K562 (cell line): ENCODE results near the gene EPS8. TPM values are rescaled to one million over a fixed set of nuclear protein-coding genes. Genes with fewer than 3 reads are reported as not detected.

Experiments used
- BDP1 ChIP-seq: IDR thresholded peaks from 3 replicates; pipeline ENCODE4 v1.6.1; 2011; ENCODE audit not compliant: insufficient read length, insufficient read depth
- ESRRA ChIP-seq: fragments of 450-650 bp; IDR thresholded peaks from 2 replicates; pipeline ENCODE4 v1.6.1; 2014; ENCODE audit warnings: low read depth, mild to moderate bottlenecking, moderate library complexity, borderline replicate concordance
- HNRNPK ChIP-seq: fragments of 200-400 bp; formaldehyde crosslinking; IDR thresholded peaks from one replicate; pipeline ENCODE4 v1.6.1; 2018; ENCODE audit warnings: mild to moderate bottlenecking, low read depth, low read length; ENCODE audit not compliant: poor library complexity, severe bottlenecking
- ILF3 ChIP-seq: fragments of 450-650 bp; IDR thresholded peaks from 2 replicates; pipeline ENCODE4 v1.6.1; 2018; ENCODE audit warnings: antibody characterized with exemption, mild to moderate bottlenecking, moderate library complexity, borderline replicate concordance
- TAF15 ChIP-seq: fragments of 200-400 bp; formaldehyde crosslinking; IDR thresholded peaks from 2 replicates; pipeline ENCODE4 v1.6.1; 2017; ENCODE audit warnings: mild to moderate bottlenecking, low read depth, low read length, moderate library complexity
- ZNF282 ChIP-seq: sonication (generic); formaldehyde crosslinking; IDR thresholded peaks from 2 replicates; pipeline ENCODE4 v1.8.1; 2023; ENCODE audit warnings: missing genetic modification reagents
- polyA plus RNA-seq, 8 experiments: library from polyadenylated mRNA; depleted of rRNA in 4 of 8; stranded (reverse) in 5 of 8; unstranded in 3 of 8; fragments of >200 nt; fragmentation: Nextera tagmentation in 2 of 8; fragmentation: Illumina TruSeq in 1 of 8; extraction: Ambion mirVana in 2 of 8; extraction: Trizol in 1 of 8; gene quantifications; 2 replicates each; pipeline versions ENCODE4 v1.2.1 to v1.2.3, GENCODE V29; 2011 to 2014; ENCODE audit warnings: inconsistent platforms in 1 of 8, missing spikeins in 1 of 8
- total RNA-seq, 7 experiments: library from RNA; depleted of rRNA in 6 of 7; stranded (reverse); fragments of >200 nt in 6 of 7; fragmentation: Illumina TruSeq in 2 of 7; extraction: Trizol in 2 of 7; gene quantifications; 2 replicates each; pipeline versions ENCODE4 v1.2.1 to v1.2.3, GENCODE V29; 2011 to 2021; ENCODE audit warnings: low replicate concordance in 1 of 7
- TF ChIP-seq, protein P1 (sequence below): sonication (generic); formaldehyde crosslinking; IDR thresholded peaks from 2 replicates; pipeline ENCODE4 v1.8.0; 2023; ENCODE audit warnings: missing genetic modification reagents, mild to moderate bottlenecking, borderline replicate concordance

Gene EPS8
- total and polyA plus RNA-seq, 9 of the 15 experiments (the other 6 are each of a cell fraction or from before 2014, with no cell fraction given) = 0.10 to 1.9 (median 0.33) TPM

DNA sequence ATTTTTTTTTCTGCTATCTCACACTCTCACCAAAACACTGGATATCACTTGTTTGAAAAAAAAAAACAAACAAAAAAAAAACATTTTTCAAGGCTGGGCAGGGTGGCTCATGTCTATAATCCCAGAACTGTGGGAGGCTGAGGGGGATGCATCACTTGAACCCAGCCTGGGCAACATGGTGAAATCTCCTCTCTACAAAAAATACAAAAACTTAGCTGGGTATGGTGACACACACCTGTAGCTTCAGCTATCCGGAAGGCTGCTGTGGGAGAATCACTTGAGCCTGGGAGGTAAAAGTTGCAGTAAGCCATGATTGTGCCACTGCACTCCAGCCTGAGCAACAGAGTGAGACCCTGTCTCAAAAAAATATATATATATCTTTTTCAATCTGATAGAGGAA is 66.2 kb downstream of the EPS8 start (continued):
- TF ChIP-seq, protein P1, sequence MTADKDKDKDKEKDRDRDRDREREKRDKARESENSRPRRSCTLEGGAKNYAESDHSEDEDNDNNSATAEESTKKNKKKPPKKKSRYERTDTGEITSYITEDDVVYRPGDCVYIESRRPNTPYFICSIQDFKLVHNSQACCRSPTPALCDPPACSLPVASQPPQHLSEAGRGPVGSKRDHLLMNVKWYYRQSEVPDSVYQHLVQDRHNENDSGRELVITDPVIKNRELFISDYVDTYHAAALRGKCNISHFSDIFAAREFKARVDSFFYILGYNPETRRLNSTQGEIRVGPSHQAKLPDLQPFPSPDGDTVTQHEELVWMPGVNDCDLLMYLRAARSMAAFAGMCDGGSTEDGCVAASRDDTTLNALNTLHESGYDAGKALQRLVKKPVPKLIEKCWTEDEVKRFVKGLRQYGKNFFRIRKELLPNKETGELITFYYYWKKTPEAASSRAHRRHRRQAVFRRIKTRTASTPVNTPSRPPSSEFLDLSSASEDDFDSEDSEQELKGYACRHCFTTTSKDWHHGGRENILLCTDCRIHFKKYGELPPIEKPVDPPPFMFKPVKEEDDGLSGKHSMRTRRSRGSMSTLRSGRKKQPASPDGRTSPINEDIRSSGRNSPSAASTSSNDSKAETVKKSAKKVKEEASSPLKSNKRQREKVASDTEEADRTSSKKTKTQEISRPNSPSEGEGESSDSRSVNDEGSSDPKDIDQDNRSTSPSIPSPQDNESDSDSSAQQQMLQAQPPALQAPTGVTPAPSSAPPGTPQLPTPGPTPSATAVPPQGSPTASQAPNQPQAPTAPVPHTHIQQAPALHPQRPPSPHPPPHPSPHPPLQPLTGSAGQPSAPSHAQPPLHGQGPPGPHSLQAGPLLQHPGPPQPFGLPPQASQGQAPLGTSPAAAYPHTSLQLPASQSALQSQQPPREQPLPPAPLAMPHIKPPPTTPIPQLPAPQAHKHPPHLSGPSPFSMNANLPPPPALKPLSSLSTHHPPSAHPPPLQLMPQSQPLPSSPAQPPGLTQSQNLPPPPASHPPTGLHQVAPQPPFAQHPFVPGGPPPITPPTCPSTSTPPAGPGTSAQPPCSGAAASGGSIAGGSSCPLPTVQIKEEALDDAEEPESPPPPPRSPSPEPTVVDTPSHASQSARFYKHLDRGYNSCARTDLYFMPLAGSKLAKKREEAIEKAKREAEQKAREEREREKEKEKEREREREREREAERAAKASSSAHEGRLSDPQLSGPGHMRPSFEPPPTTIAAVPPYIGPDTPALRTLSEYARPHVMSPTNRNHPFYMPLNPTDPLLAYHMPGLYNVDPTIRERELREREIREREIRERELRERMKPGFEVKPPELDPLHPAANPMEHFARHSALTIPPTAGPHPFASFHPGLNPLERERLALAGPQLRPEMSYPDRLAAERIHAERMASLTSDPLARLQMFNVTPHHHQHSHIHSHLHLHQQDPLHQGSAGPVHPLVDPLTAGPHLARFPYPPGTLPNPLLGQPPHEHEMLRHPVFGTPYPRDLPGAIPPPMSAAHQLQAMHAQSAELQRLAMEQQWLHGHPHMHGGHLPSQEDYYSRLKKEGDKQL = no peak
- TF ChIP-seq BDP1 (no peak), ZNF282 (CRISPR knock-in tag) (no peak), ESRRA (no peak), HNRNPK (no peak), ILF3 (no peak), TAF15 (no peak)
